T-helper 2 cell treated with Interferon-gamma antibody and Interleukin-4, amounts not matched to agents 5 μg/mL and 100 μg/mL, for 36 hours (primary cell): ENCODE results near the gene HSPB6.
"Not testable (repeated sequence)": the region's sequence is repeated elsewhere in the genome, so short reads cannot be mapped to it uniquely, and the experiment has no call there.

Experiments used
- DNase-seq: peaks from one replicate; pipeline ENCODE4 v3.0.0; 2021; ENCODE audit warnings: low spot score
- H3K27ac Mint-ChIP-seq: one replicate; pipeline ENCODE4 v1.8.0; 2021; ENCODE audit warnings: mild to moderate bottlenecking, mixed read lengths
- H3K27me3 Mint-ChIP-seq: one replicate; pipeline ENCODE4 v1.8.0; 2021; ENCODE audit warnings: low read depth, mixed read lengths
- H3K36me3 Mint-ChIP-seq: one replicate; pipeline ENCODE4 v1.8.0; 2021; ENCODE audit warnings: low read depth, mixed read lengths
- H3K4me1 Mint-ChIP-seq: one replicate; pipeline ENCODE4 v1.8.0; 2021; ENCODE audit warnings: low read depth, mixed read lengths
- H3K4me3 Mint-ChIP-seq: one replicate; pipeline ENCODE4 v1.8.0; 2022; ENCODE audit warnings: mild to moderate bottlenecking, moderate library complexity, mixed read lengths
- H3K9me3 Mint-ChIP-seq: one replicate; pipeline ENCODE4 v1.8.0; 2021; ENCODE audit warnings: mixed read lengths

Gene HSPB6

DNA sequence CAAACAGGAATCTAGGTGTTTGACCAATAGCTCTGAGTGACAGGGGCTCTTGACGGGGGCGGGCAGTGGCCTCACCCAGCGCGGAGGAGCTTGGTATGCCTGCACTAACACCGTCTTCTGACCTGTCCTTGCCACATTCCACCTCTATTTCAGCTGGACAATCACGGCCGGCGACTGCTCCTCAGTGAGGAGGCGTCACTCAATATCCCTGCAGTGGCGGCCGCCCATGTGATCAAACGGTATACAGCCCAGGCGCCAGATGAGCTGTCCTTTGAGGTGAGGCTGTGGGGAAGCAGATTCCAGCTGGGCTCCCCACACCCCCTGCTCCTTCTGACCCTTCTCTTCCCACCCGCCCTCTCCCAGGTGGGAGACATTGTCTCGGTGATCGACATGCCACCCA lies 23.2 kb upstream of the HSPB6 start:
- no peaks in the 10 kb centered on the region for H3K9me3 Mint-ChIP-seq
- H3K27me3 Mint-ChIP-seq: no peaks in the 10 kb centered on the region
- H3K36me3 Mint-ChIP-seq: peaks cover 24% of the 10 kb centered on the region
- H3K4me1 Mint-ChIP-seq: peaks cover 12% of the 10 kb centered on the region
- no peak for DNase-seq
- H3K27ac Mint-ChIP-seq: no peak overlapping the region
- no peak overlapping the region for H3K4me3 Mint-ChIP-seq

DNA sequence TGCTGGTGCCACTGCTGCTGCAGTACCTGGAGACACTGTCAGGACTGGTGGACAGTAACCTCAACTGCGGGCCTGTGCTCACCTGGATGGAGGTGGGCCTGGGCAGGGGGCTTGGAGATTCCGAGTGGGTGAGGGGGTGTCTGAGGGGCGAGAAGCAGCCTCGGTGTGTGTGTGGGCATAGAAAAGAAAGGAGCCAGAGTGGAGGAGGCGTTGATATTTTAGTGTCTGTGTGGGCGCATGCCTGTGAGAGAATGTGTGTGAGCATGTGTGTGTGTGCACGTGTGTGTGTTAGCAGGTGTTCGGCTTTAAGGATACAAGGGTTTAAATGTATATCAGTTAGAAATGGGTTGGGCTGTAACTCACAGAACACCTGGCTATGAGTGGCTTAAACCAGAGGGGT lies 22.2 kb upstream of the HSPB6 start:
- no peak for DNase-seq
- no peaks in the 10 kb centered on the region for H3K9me3 Mint-ChIP-seq
- no peak overlapping the region for H3K4me3 Mint-ChIP-seq
- no peak overlapping the region for H3K27ac Mint-ChIP-seq
- peaks cover 19% of the 10 kb centered on the region for H3K4me1 Mint-ChIP-seq
- H3K36me3 Mint-ChIP-seq: peaks cover 24% of the 10 kb centered on the region
- H3K27me3 Mint-ChIP-seq: no peaks in the 10 kb centered on the region

DNA sequence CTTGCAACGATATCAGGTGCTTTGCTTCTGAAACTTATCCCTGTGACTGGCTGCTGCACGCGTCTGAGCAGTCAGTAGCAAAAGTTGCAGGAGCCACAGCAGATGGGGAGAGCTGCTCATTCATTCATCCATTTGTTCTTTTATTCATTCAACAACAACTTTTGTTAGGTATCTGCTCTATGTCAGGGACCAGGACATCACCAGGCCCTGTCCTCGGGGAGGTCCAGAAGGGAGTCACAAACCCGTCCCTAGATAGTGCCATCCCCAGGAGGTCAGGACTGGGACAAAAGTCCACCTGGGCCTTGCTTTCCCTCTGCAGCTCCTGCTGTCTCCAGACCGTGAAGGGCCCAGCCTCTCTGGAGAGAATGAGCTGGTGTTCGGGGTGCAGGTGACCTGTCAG lies 21.1 kb upstream of the HSPB6 start:
- no peak for DNase-seq
- no peaks in the 10 kb centered on the region for H3K27me3 Mint-ChIP-seq
- peaks cover 18% of the 10 kb centered on the region for H3K4me1 Mint-ChIP-seq
- H3K27ac Mint-ChIP-seq: no peak overlapping the region
- peak overlapping the region; percentile 26 for H3K4me3 Mint-ChIP-seq
- H3K9me3 Mint-ChIP-seq: no peaks in the 10 kb centered on the region
- peaks cover 18% of the 10 kb centered on the region for H3K36me3 Mint-ChIP-seq

DNA sequence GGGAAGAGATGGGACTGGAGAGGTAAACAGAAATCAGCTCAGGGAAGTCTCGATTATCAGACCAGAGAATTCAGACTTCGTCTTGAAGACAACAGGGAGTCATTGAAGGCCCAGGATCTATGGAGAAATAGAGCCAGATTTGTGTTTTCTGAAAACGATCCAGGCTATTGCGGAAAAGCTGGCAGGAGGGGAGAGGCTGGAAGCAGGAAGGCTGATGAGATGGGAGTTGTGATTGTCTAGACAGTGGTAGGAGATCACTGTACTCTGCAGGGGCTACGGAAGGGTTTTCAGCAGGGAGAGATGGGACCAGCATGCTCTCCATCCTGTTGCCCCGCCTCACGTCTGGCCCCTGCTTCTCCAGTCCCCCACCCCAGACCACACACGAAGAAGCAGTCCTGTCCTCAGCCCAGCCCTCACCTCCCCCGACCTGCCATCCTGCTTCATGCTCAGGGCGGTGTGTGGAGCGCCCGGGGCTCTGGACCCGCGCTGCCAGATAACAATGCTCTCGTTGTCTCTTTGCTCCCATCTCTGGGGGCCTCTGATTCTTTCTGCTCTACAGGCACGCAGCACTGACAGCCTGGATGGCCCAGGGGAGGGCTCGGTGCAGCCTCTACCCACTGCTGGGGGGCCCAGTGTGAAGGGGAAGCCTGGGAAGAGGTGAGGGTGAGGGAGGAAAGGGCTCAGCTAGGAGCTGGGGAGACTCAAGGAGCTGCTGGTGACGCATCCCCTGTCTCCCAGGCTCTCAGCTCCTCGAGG lies 20.4 kb upstream of the HSPB6 start:
- Mint-ChIP-seq H3K4me3 (peak overlapping the region; percentile 88), H3K36me3 (peaks cover 16% of the 10 kb centered on the region), H3K27me3 (no peaks in the 10 kb centered on the region), H3K27ac (no peak overlapping the region), H3K9me3 (no peaks in the 10 kb centered on the region), H3K4me1 (peaks cover 18% of the 10 kb centered on the region)
- no peak for DNase-seq

DNA sequence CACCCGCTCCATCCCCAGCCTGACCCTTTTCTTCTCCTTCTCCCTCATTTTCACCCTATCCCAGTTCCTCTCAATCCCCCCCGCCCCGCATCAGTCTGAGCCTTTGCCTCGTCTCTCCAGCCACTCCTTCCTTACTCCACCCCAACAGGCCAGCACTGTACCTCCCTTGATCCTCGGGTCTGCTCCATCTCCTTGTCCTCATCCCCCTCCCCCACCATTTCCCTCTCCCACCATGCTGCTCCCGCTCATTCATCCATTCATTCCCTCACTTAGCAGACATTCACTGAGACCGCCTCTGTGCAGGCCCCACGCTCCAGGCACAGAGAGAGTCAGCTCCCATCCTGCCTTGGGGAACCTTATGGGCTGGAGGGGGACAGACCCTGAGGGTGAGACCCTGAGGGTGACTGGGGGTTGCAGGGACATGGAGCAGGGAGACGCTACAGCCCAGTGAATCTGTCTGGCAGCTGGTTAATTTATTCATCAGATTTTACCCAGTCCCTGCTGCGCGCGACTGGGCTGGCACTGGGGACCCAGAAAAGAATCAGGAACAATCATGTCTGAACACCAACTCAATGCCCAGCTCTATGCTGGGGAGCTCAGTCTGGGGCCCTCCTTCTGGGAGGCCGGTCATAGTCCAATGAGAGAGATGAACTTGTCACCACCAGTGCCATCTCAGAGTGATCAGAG lies 19.4 kb upstream of the HSPB6 start:
- Mint-ChIP-seq H3K9me3 (no peaks in the 10 kb centered on the region), H3K4me1 (peaks cover 18% of the 10 kb centered on the region), H3K4me3 (peak overlapping the region; percentile 88), H3K27me3 (no peaks in the 10 kb centered on the region), H3K27ac (peak overlapping the region; percentile 88), H3K36me3 (peaks cover 16% of the 10 kb centered on the region)
- no peak for DNase-seq

DNA sequence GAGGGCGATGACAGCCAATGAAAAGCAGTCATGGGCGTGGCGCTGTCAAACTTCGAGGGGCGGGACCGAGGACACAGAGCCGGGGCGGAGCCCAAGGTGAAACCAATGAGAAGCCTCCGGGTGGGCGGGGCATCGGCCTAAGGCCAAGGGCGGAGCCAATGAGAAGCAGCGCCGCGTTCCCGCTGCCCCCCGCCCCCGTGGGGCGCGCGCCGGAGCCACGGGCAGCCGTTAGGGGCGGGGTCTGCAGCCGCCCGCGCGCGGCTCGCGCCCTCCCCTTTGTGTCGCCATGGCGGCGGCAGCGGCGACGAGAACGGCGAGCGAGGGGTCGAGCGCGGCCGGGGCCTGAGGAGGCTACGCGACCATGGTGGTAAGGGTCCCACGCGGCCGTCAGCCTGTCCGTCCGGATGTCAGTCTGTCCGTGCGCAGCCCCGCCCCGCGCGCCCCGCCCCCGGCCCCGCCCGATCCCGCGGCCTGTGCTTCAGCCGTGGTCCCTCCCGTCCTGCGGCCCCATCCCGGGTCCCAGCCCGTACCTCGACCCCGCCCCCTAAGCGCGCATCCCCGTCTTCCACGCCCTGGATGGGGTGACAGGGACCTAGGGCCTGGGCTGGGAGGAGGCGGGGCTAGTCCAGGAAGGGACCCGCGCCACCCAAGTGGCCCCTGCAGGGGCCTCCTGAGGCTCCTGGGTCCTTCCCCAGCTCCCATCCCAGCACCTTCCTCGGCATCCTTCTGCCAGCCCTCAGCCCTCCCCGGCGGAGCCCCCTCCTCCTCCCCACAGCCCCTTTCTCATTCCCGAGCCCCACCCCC lies 18.7 kb upstream of the HSPB6 start, which contains the start of gene ARHGAP33:
Gene ARHGAP33, plus strand, starts transcription at position 267 of the 804 bp plus-strand sequence. Its CDS starts 95 bp downstream, at position 362.
- H3K27ac Mint-ChIP-seq: peak within 1 kb of the TSS; percentile 88
- H3K27me3 Mint-ChIP-seq: no peaks in the 10 kb centered on the region
- H3K9me3 Mint-ChIP-seq: no peaks in the 10 kb centered on the region
- peaks cover 18% of the 10 kb centered on the region for H3K4me1 Mint-ChIP-seq
- H3K36me3 Mint-ChIP-seq: peaks cover 17% of the 10 kb centered on the region
- peak within 1 kb of the TSS; percentile 92 for H3K4me3 Mint-ChIP-seq
- peak; percentile 99 for DNase-seq

DNA sequence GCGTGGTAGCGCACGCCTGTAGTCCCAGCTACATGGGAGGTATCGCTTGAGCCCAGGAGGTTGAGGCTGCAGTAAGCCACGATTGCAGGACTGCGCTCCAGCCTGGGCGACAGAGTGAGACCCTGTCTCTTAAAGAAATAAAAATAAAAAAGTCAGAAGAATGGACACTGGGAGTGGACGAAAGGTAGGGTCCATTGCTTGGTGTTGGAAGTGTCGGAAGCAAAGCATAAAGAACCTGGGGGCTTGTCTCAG lies 18.1 kb upstream of the HSPB6 start:
- Mint-ChIP-seq H3K9me3 (no peaks in the 10 kb centered on the region), H3K36me3 (peaks cover 17% of the 10 kb centered on the region), H3K27me3 (no peaks in the 10 kb centered on the region), H3K4me1 (peaks cover 18% of the 10 kb centered on the region), H3K27ac (peak overlapping the region; percentile 36), H3K4me3 (peak overlapping the region; percentile 92)
- no peak for DNase-seq

DNA sequence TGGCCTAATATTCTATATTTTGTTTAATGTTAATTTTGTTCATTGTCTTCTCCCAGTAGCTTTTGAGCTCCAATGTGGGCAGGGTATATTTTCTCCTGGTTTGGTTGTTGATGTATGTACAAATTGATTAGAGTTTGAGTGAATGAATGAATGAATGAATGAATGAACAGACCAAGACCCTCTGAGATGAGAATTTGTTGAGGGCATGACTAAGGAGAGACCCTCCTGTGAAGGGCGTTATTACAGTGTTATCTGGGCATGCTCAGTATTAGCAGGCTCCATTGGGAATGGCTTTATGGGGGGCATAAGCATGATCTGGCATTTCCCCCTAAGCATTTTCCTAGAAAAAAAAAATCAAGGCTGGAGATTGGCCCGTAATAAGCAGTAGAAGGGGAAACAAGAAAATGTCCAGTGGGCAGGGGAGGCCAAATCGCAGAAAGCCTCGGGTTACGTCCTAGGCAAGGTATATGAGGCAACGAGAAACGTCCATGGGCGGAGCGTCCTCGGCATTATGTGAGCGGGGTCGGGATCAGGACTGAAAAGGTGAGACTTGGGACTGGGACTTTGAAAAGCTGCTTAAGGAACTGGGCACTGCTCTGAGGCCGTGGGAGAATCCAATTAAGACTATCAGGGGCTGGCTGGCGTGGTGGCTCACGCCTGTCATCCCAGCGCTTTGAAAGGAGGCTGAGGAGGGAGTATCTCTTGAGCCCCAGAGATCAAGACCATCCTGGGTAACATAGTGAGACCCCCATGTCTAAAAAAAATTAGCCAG lies 17.6 kb upstream of the HSPB6 start:
- Mint-ChIP-seq H3K27ac (no peak overlapping the region), H3K4me1 (peaks cover 18% of the 10 kb centered on the region), H3K27me3 (no peaks in the 10 kb centered on the region), H3K9me3 (no peaks in the 10 kb centered on the region), H3K4me3 (peak overlapping the region; percentile 92), H3K36me3 (peaks cover 15% of the 10 kb centered on the region)
- DNase-seq: no peak

DNA sequence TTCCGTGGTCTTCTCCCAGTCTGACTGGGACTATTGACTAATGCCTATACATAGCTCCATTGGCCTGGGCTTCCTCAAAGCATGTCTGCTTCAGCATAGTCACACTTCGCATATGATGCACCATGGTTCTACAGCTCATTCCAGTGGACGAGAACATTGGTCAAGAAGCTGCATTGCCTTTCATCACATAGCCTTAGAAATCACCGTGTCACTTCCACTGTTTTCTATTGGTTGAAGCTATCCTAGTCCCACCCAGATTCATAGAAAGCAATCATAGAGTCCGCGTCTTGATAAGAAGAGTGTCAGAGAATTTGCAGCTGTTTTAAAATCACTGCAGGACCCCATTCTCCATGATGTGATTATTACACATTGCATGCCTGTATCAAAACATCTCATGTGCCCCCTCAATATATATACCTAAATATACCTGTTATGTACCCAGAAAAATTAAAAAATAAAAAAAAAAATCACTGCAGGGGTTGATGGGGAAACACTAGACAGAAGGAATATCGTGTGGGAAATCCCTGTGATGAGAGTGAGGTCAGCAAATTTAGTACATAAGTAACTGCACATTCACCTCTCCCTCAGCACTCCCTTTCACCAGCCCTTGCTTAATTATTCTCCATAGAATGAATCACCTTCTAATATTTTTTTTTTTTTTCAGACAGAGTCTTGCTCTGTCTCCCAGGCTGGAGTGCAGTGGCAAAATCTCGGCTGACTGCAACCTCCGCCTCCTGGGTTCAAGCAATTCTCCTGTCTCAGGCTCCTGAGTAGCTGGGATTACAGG lies 16.4 kb upstream of the HSPB6 start:
- Mint-ChIP-seq H3K36me3 (peaks cover 15% of the 10 kb centered on the region), H3K9me3 (no peaks in the 10 kb centered on the region), H3K4me1 (peaks cover 18% of the 10 kb centered on the region), H3K27ac (no peak overlapping the region), H3K4me3 (no peak overlapping the region), H3K27me3 (no peaks in the 10 kb centered on the region)
- no peak for DNase-seq

DNA sequence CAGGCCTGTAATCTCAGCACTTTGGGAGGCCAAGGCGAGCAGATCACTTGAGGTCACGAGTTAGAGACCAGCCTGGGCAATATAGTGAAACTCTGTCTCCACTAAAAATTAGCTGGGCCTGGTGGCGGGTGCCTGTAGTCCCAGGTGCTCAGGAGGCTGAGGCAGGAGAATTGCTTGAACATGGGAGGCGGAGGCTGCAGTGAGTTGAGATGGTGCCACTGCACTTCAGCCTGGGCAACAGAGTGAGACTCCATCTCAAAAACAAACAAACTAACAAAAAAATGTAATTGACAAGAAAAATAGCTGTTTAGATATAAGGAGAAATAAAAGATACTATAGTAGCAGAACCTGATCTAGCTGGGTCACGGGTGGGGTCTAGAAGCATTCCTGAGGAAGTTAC lies 15.5 kb upstream of the HSPB6 start:
- not testable (repeated sequence) for H3K4me3 Mint-ChIP-seq, H3K27ac Mint-ChIP-seq, DNase-seq, H3K27me3 Mint-ChIP-seq, H3K9me3 Mint-ChIP-seq
- H3K4me1 Mint-ChIP-seq: peaks cover 18% of the 10 kb centered on the region
- peaks cover 17% of the 10 kb centered on the region for H3K36me3 Mint-ChIP-seq

DNA sequence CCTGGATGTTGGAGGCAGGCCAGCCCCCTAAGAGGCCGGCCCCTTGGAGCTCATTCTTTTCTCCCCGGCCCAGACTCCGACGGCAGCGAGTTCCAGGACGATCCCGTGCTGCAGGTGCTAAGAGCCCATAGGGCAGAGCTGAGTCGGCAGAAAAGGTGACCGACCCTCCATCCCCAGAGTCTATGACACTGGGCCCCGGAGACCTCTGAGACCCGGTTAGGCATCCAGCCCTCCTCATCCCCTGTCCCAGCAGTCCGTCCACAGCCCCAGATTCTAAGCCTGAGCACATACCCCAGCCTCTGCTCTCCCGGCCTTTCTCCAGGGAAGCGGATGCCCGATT lies 11.2 kb upstream of the HSPB6 start:
- H3K27me3 Mint-ChIP-seq: no peaks in the 10 kb centered on the region
- H3K36me3 Mint-ChIP-seq: peaks cover 24% of the 10 kb centered on the region
- no peaks in the 10 kb centered on the region for H3K9me3 Mint-ChIP-seq
- no peak for DNase-seq
- H3K4me1 Mint-ChIP-seq: no peaks in the 10 kb centered on the region
- H3K4me3 Mint-ChIP-seq: no peak overlapping the region
- no peak overlapping the region for H3K27ac Mint-ChIP-seq

DNA sequence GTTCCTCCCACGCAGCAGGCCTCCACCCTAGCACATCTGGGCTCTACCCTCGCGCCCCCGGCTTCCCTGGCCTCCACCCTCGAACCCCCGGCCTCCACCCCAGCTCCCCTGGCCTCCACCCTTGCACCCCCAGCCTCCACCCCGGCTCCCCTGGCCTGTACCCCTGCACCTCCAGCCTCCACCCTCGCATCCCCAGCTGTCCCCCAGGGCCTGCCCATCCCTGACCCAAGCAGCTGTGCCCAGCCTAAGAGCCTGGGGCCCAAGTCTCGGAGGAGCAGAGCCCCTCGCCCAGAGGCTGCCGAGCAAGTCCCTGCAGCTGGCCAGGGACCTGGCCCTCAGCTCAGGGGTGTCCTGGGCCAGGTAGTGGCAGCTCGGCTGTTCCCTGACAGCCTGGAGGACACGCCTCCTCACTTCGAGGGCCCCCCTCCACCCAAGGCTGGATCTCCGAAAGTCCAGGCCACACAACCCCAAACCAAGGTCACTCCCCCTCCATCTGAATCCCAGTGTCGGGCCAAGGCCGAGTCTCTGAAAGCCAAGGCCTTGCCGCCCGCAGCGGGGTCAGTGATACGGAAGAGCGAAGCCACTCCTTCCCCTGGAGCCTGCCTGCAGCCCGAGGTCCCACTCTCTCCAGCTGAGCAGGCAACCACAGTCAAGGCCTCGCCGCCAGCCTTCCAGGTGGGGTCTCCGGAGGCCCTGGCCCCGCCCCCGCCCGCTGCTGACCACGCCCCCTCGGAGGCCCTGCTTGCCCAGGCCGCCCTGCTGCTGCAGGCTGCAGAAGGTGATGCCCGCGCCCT lies 10.7 kb upstream of the HSPB6 start:
- Mint-ChIP-seq H3K4me3 (no peak overlapping the region), H3K9me3 (no peaks in the 10 kb centered on the region), H3K36me3 (peaks cover 24% of the 10 kb centered on the region), H3K4me1 (no peaks in the 10 kb centered on the region), H3K27me3 (no peaks in the 10 kb centered on the region), H3K27ac (no peak overlapping the region)
- no peak for DNase-seq
